Measurements from ENCODE around the gene CEBPG.

CEBPG gene

DNA sequence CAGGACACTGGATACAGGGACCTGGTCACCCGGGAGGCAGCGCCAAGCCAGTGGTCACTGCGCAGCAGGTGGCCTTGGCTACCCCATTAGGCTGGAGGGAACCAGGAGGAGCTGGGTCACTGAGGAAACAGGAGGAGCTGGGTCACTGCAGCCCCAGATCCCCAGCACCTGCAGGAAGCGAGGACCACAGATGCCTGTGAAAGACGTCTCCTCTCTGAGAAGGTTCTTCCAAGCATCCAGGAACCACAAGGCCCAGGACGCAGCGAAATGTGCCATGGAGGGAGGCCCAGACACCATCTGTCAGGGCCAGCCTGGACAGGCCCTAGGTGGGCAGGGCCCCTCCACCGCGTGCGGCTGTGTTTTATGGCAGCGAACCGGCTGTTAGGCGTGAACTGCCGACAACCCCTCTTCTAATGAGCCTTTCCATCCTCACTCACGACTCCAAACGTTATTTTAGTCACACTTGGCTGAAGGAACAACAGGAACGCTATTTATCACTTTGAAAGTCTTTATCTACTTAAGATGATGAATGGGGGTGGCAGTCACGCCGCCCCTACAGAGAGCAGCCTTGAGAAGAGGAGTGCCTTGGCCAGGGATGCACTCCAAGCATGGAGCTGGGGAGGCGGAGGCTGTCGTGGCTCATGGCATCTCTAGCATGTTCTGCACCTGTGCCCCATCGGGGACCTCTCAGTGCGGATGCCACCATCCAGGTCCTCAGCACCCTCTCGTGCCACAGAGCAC, 53.3 kb downstream of the CEBPG start:
- DNase-seq: no peak

DNA sequence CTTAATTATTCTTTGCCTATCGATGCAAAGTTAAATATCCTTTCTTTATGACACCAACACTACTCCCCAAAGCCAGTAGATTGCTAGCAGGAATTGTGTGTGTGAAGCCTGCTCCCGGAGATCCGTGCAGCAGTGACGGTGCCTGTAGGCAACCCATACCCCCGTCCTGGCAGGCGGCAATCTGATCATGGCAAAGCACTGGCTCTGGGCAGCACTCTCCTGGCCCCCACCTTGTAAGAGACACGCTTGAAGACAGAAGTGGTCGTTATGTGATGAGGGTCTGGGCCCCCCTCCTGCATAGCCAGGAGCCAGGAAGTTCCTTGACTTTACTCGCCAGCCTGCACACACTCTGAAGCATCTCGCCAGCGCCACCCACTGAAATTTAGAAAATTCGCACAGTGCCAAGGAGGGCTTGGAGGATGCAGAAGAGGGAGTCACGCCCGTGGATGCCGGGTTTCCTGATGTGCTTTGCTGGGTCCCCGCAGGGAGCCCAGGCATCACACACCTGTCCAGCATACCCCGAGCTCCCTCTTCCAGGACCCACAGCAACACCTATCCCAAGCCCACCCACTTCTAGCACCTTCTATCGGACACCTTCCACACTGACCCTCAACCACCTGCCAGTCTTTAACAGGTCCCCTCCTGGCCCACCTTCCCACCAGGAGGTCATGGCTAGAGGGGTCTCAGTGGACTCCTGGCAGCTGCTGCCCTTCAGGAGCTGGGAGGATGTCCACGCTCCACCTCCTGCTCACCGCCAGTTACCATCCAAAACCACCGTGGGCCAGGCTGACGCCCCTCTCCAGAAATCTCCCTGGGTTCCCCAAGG, 54.5 kb downstream of the CEBPG start:
- DNase-seq: no peak

DNA sequence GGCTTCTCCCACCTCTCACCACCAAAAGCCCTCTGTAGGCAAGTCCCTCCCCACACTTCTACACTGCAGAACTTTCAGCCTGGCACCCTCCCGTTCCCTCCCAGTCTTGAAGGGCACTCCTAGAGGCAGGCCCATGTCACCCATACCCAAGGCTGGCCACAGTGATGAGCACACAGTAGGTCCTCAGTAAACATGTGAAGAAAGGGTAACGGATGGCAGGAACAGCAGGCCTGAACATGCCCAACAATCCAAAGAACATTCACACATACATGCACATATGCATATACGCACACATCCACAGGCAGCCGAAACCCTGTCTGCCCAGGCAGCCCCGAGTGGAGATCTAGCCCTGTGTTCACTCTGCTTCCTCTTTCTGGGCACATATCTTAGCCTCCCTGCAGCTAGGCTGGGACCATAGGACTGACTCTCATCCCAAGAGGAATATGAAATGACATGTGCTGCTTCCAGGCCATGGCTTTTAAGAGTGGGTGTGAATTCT, 55.2 kb downstream of the CEBPG start:
- DNase-seq: no peak

DNA sequence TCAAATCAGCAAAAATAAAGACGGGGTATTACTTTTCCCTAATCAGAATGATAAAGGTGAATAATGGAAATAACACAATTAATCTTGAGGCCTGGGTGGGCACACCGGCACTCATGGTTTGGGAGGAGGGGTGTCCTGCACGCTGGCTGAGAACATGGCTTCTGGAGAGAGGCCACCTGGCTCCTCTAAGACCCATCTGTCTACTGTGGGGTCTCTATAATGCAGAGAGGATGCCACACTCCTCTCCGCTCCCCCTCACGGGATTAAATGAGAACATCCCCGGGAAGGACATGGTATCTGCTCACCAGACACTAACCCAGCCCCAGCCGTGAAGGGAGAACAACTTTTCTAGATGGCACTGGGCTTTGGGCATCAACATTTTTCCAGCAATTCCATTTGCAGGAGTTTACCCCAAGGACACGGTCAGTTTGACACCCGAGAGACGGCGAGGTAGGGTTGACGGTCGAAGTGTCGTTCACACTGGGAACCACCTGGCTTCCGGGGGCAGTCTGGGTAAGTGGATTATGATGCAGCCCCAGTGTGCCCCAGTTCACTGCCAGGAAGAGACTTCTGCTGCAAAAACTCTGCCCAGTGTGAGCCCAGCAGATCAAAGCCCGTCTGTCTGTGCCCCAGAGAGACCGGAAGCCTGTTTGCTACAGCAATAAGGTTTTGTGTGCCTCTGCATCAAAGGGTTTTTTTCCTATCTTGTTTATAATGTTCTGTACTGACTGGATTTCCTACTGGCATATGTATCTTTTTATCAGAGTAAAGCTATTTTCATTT, 56.6 kb downstream of the CEBPG start:
- no peak for DNase-seq

DNA sequence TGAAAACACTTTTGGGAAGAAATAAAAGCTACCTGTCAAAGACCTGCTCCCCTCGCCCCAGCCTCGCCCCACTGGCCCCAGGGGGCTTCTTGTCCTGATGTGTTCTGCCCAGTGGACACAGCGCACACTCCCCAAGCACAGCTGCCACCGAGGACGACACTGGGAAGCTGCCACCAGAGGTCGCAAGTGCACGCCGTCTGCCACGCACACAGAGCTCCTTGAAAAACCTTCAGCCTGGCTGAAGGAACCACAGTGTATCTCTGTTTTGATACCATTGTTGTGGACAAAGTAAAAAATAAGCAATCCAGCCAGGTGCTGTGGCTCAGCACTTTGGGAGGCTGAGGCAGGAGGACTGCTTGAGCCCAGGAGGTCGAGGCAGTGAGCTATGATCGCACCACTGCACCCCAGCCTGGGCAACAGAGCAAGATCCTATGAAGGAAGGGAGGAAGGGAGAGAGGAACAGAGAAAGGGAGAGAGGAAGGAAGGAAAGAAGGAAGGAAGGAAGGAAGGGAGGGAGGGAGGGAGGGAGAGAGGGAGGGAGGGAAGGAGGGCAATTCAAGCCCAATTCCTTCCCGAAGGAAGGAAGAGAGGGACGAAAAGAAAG, 57.3 kb downstream of the CEBPG start:
- peak; percentile 61 for DNase-seq

DNA sequence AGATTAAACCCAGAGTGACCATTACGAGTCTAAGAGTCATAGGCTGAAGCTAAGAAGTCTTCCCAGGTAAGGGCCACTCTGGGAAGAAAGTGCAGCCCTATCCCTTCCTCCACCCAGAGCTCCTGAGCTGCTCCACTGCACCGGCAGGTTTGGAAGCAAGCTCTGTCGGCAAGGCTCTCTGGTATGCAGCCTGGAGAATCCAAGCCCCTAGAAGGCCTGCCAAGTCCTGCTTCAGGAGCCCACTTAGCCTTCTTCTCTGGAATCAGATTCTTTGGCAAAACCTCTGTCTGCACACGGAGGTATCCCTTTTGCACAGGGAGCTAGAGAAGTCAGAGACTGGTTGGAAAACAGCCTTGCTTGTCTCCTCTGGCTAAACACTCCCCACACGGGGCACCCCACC, 58.5 kb downstream of the CEBPG start:
- no peak for DNase-seq
